Suppressor macrophage treated with lipopolysaccharide for 4 hours (primary cell): ENCODE data around the gene SELENOP.
"Not testable (repeated sequence)": the region's sequence is repeated elsewhere in the genome, so short reads cannot be mapped to it uniquely, and the experiment has no call there.

ENCODE experiments used
- DNase-seq: peaks from one replicate; pipeline ENCODE4 v3.0.0-alpha.2; 2020

The SELENOP gene

DNA sequence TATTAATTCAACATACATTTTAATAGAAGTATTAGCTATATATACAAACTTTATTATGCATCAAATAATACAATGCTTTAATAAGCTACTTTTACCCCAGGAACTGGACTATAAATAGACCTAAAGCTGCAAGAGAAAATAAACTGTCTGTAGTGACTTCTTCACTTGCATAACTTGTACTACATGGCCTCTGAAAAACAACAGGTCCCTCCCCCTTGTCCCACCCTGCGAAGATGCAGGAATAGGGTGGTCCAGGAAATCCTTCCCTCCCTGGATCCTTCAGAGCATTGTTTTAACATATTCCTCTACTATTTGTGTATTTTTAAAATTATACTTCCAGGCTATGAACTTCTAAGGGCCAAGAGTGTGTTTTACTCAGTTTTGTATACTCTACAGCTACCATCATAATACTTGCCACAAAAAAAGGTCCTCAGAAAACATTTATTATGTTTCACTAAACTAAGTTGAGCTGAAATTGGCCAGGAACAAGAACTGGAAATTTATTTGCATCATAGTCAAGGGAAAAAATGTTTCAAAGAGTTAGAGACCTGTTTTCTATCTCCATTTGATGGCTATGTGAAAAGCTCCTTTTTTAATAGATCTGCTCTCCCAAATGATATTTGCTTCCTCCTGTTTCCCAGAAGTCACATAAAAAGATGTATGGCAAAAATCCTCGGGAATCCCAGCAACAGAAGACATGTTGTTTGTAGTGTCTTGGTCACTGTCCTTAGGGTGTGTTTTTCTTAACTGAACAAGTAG, 15.2 kb upstream of the SELENOP start:
- no peak for DNase-seq

- DNase-seq: no peak
Measured at GRCh38 chr5:42825422-42826148, 13.9 kb upstream of the SELENOP start.

GRCh38 chr5:42824347-42824976, 12.8 kb upstream of the SELENOP start:
- DNase-seq: no peak

GRCh38 chr5:42822548-42822947, 10.9 kb upstream of the SELENOP start:
- DNase-seq: no peak

DNA sequence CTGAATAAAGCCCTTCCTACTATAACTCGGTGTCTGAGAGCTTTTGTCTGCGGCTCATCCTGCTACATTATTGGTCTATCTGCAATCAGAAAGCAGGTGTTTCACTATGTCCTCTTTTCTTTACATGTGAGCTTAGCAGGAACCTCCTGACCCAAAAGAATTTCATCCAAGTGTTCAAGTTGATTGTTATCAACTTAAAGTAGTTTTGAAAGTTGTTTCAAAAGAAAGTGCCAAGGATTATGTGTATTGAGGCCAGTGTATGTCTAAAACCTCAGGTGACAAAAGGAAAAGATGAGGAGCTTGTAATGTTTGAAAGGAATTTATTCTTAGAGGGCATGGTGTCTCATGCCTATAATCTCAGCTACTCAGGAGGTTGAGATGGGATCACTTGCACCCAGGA, 8.1 kb upstream of the SELENOP start:
- DNase-seq: no peak

GRCh38 chr5:42816546-42816945, 4.9 kb upstream of the SELENOP start:
- DNase-seq: not testable (repeated sequence)

- no peak for DNase-seq
Measured at GRCh38 chr5:42813533-42813932, 1.8 kb upstream of the SELENOP start.

GRCh38 chr5:42812620-42813019, 928 bp upstream of the SELENOP start:
- no peak for DNase-seq

DNA sequence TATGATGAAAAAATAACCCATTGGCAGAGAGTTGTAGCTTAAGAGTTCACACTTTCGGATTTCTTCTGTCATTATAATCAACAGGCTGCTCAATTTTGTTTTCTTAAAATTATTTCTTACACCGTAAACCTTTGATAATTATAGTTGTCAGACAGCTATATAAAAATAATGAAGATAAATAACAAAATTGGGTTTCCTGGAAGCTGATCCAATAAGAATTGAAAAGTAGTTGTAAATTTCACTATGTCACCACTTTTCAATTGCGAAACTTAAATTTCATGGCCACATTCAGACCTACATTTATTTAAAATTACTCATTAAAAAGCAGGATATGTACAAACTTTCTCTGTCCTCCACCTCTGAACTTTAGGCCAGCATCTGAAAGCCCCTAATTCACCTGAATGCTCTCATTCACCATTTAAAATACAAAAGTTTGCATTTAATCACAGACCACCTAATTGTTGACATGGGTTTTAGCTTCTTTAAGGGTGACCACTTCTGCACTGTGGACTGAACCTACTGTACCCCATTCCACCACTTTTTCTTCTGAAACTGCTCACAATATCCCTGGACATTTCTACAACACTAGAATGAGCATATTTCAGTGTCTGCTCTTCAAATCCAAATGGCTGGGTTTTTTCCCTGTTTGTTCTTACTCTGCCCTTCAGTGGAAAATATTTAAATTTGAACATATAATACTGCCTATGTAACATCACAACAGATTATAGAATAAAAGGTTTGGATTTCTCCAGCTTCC, 680 bp downstream of the SELENOP start:
- peak; percentile 27 for DNase-seq

DNA sequence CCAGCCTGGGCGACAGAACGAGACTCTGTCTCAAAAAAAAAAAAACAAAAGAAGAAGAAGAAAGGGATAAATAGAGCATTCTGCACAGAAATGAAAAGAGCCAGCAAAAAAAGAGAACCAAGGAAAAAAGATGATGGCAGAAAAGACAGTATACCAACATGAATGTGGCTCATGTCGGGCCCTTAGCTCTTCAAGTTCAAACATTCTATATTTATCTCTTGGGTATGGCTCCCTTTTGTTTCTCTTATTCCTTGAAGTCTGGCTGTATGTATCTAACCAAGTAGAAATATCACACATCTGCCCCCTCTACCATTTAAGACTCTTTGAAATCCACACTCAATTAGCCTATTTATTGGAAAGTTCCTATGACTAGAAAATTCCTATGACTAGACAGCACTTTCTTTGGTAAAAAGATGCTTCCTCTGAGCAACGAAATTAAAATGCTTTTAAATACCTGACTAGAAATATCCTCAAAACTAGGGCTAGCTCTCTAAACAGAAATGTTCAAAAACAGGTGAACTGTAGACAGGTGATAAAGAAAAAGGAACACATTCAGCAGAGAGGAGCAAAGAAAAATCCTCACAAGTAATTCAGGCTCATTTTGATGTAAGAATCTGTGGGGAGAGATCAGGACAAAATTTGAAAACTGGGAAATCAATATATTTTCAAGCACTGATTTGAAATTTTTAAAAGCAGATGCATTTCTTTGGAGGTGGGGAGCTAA, 2.6 kb downstream of the SELENOP start:
- DNase-seq: no peak

DNA sequence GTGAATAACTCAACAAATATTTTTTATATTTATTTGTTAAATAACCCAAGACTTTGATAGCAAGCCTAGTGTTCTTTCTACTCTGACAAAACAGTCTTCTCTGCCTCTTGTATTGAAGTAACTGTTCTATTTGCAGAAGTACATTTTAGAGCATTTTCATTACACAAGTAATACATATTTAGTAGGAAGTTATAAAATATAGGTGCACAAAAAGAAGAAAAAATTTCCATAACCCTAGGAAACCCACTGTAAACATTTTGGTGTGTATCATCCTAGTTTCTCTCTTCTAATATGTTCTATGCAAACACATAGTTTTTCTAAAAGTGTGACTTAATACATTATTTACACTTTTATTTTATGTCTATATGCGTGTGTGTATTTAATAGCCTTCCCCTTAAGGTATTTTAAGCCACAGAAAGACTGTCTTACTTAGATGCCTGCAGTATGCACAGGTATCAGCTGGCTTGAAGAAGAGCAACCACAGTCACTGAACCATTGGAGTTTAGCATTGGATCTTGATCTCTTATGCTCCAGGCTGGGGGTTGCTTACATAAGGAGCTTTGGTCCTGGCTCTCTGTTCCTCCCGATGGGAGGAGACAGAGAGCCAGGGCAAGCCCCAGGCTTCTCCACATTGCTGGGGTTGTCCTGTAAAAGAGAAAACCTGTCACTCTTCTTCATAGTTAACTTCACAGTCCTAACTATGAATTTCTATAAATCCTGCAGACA, 3.8 kb downstream of the SELENOP start:
- no peak for DNase-seq

DNA sequence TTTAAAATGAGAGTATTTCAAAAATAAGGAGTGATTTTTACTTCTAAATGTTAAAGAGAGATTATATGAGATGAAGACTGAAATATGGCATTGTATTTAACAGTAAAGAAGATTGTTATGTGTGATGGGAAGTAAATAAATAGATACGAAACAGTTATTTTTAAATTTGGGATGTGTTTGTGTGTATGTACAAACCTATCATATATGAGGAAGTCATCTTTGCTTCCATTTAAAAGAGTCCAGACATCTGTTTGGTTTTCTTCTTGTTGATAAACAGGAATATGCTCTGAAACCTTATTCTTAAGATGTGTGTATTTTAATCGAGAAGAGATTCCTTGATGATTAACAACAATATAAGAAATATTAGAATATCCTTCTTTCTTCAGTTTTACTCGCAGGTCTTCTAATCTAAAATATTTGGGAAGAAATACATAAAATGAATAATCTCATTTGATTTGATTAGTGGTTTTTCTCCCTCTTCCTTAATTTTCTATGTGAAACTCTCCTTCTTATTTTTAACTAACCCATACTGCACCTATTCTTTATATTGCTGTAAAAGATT, 4.9 kb downstream of the SELENOP start:
- no peak for DNase-seq

- DNase-seq: no peak
Measured at GRCh38 chr5:42806004-42806700, 5.5 kb downstream of the SELENOP start.

- DNase-seq: no peak
Measured at GRCh38 chr5:42804717-42805339, 6.9 kb downstream of the SELENOP start.

DNA sequence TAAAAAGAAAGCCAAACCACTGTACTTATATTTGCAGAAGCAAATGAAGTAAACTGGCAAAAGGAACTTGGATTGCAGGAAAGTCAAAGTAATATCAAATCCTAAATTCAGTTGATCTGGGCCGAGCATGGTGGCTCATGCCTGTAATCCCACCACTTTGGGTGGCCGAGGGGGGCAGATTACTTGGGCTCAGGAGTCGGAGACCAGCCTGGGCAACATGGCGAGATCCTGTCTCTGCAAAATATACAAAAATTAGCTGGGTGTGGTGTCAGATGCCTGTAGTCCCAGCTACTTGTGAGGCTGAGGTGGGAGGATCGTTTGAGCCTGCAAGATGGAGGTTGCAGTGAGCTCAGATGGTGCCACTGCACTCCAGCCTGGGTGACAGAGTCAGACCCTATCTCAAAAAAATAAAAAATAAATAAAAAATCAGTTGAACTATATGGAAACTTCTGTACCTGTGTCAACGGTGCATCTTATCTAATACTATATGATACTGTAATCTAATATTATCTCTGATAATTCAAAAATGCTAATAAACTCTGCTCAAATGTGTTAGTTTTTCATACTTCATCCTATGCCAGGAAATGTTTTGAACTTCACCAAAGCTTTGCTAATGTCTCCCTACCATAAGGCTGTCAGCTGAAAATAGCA, 10.1 kb downstream of the SELENOP start:
- DNase-seq: no peak

- no peak for DNase-seq
Measured at GRCh38 chr5:42800748-42801330, 10.9 kb downstream of the SELENOP start.

GRCh38 chr5:42799668-42800114, 12.0 kb downstream of the SELENOP start:
- DNase-seq: no peak

GRCh38 chr5:42799241-42799608, 12.5 kb downstream of the SELENOP start:
- DNase-seq: no peak
